Measurements from ENCODE around the gene ELMO2. TPM values are rescaled to one million over a fixed set of nuclear protein-coding genes. Genes with fewer than 3 reads are reported as not detected.

Gene ELMO2
- total and polyA plus RNA-seq, 2 of the 4 experiments (the other 2 are of a cell fraction): 29.2 to 52.7 TPM

GRCh38 chr20:46342010-46342378 lies 64.4 kb downstream of the ELMO2 start:
- no peak overlapping the region for H3K9ac ChIP-seq (ENCODE audit: low read depth, low read length)
- H2BK120ac ChIP-seq (ENCODE audit: low read depth, low read length): no peak overlapping the region
- no peaks in the 10 kb centered on the region for H3K36me3 ChIP-seq (ENCODE audit: control insufficient read depth, insufficient read depth, low read length)
- no peaks in the 10 kb centered on the region for H3K79me1 ChIP-seq (ENCODE audit: low read depth in 1 of 2, low read length in 2 of 2)
- no peak overlapping the region for H3K4me3 ChIP-seq (ENCODE audit: insufficient read depth, low read depth, low read length)
- BruUV-seq (replicated peaks): no TSS peak
- no peaks in the 10 kb centered on the region; the same call in 1 of the 2 replicates for H3K9me1 ChIP-seq (ENCODE audit: insufficient read depth, low read length)
- no peak overlapping the region for H4K8ac ChIP-seq (ENCODE audit: low read depth in 2 of 2, low read length in 2 of 2)
- peaks cover 46% of the 10 kb centered on the region for H3K27me3 ChIP-seq (ENCODE audit: control insufficient read depth, insufficient read depth, low read length)
- H3K23ac ChIP-seq (ENCODE audit: low read depth, low read length): no peak overlapping the region
- H4K5ac ChIP-seq (ENCODE audit: low read depth, low read length): no peak overlapping the region
- H2AFZ ChIP-seq (replicated peaks; ENCODE audit: low read length, poor library complexity): no peak overlapping the region
- no peak overlapping the region for H3K4me2 ChIP-seq (ENCODE audit: low read depth, low read length)
- WGBS, 2 experiments (ENCODE audit: extremely low coverage in 2 of 2, insufficient read length in 1 of 2): no CpG with 5 or more reads among the region's 9 CpGs
- no peak for ATAC-seq (ENCODE audit: low read depth)
- H3K27ac ChIP-seq (ENCODE audit: insufficient read depth, low read length): no peak overlapping the region
- H3K4me1 ChIP-seq (ENCODE audit: control insufficient read depth, insufficient read depth, low read length): no peaks in the 10 kb centered on the region
- no peak overlapping the region for H2AK9ac ChIP-seq (replicated peaks; ENCODE audit: low read depth, low read length, poor library complexity)
- no peak overlapping the region for H2BK5ac ChIP-seq (ENCODE audit: low read depth, low read length, poor library complexity, severe bottlenecking)
- H3K14ac ChIP-seq (replicated peaks; ENCODE audit: low read depth, low read length): no peak overlapping the region
- H3K56ac ChIP-seq (ENCODE audit: extremely low read depth, insufficient read depth, low read length): no peak overlapping the region
- H2AK5ac ChIP-seq (ENCODE audit: low read depth, low read length): no peak overlapping the region
- POLR2A ChIA-PET (ENCODE audit: unreplicated experiment): no interaction called here
- no peaks in the 10 kb centered on the region for H4K20me1 ChIP-seq (ENCODE audit: insufficient read depth, low read length)
- no peak overlapping the region for H3K18ac ChIP-seq (ENCODE audit: low read depth, low read length)
- in situ Hi-C loops (cut with MboI; ENCODE audit: low sequenced_read_pairs): no loop called here
- CTCF ChIA-PET: no interaction called here
- no peak overlapping the region for H4K91ac ChIP-seq (ENCODE audit: insufficient read depth, low read depth, low read length)
- H3K4ac ChIP-seq (ENCODE audit: low read depth, low read length): no peak overlapping the region
- dilution Hi-C loops (cut with HindIII; ENCODE audit: low sequenced_read_pairs, unreplicated experiment): no loop called here
- H2BK20ac ChIP-seq (ENCODE audit: low read depth, low read length): no peak overlapping the region
- DNase-seq: no peak
- H2BK15ac ChIP-seq (ENCODE audit: low read depth, low read length): no peak overlapping the region
- intact Hi-C loops (cut with micrococcal nuclease): no loop called here
- no peak for TF ChIP-seq BHLHE40 (IDR thresholded peaks at IDR 0.05; ENCODE audit: low read depth, low read length)
- TF ChIP-seq CHD1 (IDR thresholded peaks at IDR 0.05; ENCODE audit: low read depth, low read length): no peak
- no peak for TF ChIP-seq MAZ (IDR thresholded peaks at IDR 0.05; ENCODE audit: borderline replicate concordance, low read depth, low read length)
- no peak for TF ChIP-seq SMC3 (IDR thresholded peaks at IDR 0.05; ENCODE audit: low read depth, low read length)
- no peak for TF ChIP-seq FOS (IDR thresholded peaks at IDR 0.05; ENCODE audit: low read depth, low read length)
- TF ChIP-seq CEBPB (IDR thresholded peaks at IDR 0.05; ENCODE audit: low read depth, low read length): no peak
- TF ChIP-seq MXI1 (IDR thresholded peaks at IDR 0.05; ENCODE audit: borderline replicate concordance, low read depth, low read length): no peak
- TF ChIP-seq RFX5 (IDR thresholded peaks at IDR 0.05; ENCODE audit: low read depth, low read length): no peak
- TF ChIP-seq NFE2L2 (IDR thresholded peaks at IDR 0.05; ENCODE audit: low read depth, low read length): no peak
- no peak for TF ChIP-seq POLR2A (IDR thresholded peaks at IDR 0.05; ENCODE audit: low read depth, low read length)
- no peak for TF ChIP-seq RAD21 (IDR thresholded peaks at IDR 0.05; ENCODE audit: low read length)
- TF ChIP-seq CTCF (conservative IDR thresholded peaks at IDR 0.05; ENCODE audit: low read depth, low read length): no peak
- no peak for TF ChIP-seq MAFK (IDR thresholded peaks at IDR 0.05; ENCODE audit: low read depth, low read length)
- TF ChIP-seq ELK1 (IDR thresholded peaks at IDR 0.05; ENCODE audit: borderline replicate concordance, low read depth, low read length): no peak
- TF ChIP-seq RCOR1 (IDR thresholded peaks at IDR 0.05; ENCODE audit: insufficient replicate concordance, low read length): no peak
- H3K9me3 ChIP-seq (ENCODE audit: control insufficient read depth, insufficient read depth, low read length): no peaks in the 10 kb centered on the region
